ENCODE data around the gene SLC9C2.
"Not testable (repeated sequence)": the region's sequence is repeated elsewhere in the genome, so short reads cannot be mapped to it uniquely, and the experiment has no call there.

The SLC9C2 gene

DNA sequence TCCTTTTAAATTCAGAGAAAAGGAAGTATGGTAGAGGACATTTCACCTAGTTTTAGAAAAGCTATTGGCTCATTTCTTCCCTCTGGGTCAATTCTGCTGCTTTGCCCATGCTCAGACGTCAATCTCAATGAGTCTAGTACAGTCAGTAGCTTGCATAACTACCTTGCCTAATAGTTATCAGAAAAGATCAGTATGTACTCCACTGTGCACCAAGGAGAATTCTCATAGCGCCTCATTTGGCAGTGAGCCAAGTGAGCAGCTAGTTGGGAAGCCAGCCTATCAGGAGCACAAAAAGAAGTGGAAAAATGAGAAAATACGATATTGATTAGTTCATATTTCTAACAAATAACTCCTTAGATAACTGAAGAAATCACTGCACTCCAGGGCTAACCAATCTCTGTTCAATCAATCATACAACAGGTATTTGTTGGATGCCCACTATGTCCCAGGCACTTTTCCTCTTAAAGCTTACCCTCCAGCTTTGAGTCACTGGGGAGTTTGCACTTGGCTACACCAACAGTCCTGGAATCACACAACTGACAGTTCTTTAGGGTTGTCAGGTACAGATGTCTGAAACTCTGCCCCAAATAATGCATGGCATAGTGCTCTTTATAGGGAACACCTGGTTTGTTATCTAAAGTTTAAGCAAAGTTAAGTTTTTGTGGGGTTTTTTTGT, 75.6 kb downstream of the SLC9C2 start:
- no peak for FAIRE-seq

DNA sequence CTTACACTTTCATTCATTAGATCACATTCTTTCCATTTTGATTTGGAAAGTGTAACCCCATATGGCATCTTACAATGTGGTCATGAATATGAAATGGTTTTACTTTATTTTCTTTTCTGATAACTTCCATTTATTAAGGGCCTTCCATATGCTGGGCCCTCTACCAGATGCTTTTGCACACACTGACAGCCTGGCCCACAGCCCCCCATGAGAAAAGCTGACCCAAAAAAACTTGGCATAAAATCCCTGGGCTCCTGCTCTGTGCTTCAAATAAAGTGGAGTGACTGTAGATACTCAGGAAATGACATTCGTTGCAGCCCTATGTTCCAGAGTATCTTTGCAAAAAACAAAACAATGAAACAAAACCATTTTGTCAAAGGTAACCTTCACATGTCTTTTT, 76.9 kb downstream of the SLC9C2 start:
- no peak for FAIRE-seq

DNA sequence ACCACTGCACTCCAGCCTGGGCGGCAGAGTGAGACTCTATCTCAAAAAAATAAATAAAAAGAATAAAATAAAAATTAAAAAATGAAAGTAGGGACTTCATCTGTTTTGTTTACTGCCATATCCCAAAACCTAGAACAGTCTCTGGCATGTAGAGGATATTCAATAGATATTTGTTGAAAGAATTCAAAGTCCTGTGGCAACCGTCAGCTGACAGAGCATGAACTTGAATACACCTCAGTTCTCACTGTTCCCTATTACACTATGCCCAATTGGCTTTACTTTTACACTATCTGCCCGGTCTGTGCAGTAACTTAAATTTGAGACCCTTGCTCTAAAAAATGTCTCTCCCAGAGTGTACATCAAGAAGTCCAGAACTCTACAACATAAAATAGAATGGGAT, 79.5 kb downstream of the SLC9C2 start:
- FAIRE-seq = no peak

- no peak for FAIRE-seq
Measured at GRCh38 chr1:173520799-173521198, 82.1 kb downstream of the SLC9C2 start.

DNA sequence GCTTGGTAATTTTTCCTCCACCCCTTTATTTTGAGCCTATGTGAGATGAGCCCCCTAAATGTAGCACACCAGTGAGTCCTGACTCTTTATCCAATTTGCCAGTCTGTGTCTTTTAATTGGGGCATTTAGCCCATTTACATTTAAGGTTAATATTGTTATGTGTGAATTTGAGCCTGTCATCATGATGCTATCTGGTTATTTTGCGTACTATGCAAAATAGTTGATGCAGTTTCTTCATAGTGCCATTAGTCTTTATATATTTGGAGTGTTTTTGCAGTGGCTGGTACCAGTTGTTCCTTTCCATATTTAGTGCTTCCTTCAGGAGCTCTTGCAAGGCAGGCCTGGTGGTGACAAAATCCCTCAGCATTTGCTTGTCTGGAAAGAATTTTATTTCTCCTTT, 88.4 kb downstream of the SLC9C2 start:
- FAIRE-seq = not testable (repeated sequence)

DNA sequence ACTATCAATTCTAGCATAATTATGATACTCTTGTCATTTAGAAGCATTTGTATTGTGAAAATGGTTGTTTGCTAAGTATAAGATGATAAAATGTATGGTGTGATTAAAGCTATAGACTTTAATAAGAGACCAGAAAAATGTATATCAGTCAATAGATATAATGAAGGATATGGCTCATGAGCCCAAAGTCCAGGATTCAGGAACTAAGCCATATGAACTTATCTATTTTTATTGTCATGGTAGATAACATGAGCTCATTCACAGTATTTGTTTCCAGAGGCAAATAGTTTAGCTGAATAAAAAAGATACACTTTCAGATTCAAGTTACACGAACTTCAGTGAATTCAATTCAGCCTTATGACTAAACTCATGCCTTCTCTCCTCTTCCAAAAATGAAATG, 93.1 kb downstream of the SLC9C2 start:
- no peak for FAIRE-seq

DNA sequence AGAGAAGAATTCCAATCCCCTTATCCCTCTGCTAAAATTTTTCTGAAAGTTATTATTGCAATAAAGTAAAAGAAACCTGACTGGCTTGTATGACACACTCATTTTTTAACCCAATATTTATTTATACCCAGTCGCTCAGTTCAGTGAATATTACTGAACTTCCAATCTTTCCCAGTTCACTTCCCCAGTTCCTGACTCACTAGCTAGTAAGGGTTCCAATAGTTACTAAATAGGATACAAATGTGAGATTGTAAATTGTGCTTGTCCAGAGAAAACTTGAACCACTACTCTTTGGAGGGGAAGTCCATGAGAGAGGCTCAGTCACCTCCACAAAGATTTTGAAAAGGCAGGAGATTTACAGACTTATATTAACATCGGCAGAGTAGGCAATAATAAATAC, 94.3 kb downstream of the SLC9C2 start:
- no peak for FAIRE-seq

- FAIRE-seq = no peak
Measured at GRCh38 chr1:173507847-173508209, 95.0 kb downstream of the SLC9C2 start.

- no peak for FAIRE-seq
Measured at GRCh38 chr1:173507205-173507846, 95.5 kb downstream of the SLC9C2 start.

- no peak for FAIRE-seq
Measured at GRCh38 chr1:173506437-173506836, 96.4 kb downstream of the SLC9C2 start.

DNA sequence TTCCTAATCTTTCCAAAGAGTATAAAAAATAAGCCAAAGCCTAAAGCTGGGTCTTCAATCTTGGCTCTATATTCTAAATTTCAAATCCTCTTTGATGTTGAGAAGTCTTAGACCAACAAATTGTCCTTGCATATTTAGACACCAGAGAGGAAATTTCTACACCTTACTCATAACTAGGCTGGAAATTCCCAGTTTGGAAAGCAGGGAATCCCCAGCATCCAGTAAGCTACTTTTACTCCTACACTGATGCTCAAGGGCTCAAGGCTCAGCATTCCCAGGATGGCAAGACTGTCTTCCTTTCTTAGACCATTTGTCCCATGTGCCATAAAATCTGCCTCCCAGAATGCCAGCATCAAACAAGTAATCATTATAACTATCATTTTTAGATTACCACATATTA, 97.5 kb downstream of the SLC9C2 start:
- FAIRE-seq = no peak

DNA sequence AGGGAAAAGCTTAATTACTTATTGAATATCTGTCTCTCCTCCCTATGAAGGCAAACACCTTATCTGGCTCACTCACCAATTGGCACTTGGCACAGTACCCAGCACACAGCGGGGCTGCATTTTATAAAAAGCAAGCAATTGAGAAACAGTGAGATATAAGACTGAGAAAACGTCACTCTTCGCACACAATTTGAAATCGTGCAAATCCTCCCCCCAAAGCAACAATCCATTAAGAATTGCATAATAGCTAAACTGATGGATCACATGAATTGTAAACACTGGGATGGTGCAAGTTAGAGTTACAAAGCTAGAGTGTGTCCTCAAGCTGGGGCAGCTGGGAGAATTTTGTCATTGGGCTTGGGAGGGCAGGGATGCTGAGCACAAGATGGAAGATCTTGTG, 98.6 kb downstream of the SLC9C2 start:
- no peak for FAIRE-seq

DNA sequence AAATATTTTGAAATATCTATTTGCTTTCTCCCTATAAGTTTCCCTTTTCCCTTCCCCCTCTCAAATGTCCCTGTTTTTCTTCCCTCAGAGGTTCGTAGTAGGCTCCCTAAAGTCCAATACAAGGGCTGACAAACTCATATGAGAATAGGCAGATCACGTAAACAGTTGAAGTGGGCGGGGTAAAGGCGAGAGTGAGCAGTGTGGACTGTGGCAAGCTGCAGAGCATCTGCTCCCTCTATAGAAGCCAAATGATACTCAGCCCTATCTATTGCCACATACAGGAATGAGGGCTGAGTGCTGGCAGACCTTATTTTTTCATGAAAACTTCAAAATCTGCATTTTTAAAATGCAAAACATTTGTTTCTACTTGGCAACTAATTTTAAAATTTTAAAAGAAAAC, 99.5 kb downstream of the SLC9C2 start:
- no peak for FAIRE-seq

- no peak for FAIRE-seq
Measured at GRCh38 chr1:173502104-173502503, 100.8 kb downstream of the SLC9C2 start.

DNA sequence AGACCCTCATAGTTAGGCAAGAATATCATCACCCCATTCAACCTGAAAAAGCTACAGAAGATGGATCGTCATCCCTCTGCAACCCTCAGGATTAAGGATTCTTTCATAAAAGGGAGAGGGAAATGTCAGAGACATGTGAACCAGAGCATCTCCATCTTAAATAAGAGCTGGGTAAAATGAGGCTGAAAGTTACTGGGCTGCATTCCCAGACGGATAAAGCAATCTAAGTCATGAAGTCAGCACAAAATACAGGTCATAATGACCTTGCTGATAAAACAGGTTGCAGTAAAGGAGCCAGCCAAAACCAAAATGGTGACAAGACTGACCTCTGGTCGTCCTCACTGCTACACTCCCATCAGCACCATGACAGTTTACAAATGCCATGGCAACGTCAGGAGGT, 103.1 kb downstream of the SLC9C2 start:
- no peak for FAIRE-seq

DNA sequence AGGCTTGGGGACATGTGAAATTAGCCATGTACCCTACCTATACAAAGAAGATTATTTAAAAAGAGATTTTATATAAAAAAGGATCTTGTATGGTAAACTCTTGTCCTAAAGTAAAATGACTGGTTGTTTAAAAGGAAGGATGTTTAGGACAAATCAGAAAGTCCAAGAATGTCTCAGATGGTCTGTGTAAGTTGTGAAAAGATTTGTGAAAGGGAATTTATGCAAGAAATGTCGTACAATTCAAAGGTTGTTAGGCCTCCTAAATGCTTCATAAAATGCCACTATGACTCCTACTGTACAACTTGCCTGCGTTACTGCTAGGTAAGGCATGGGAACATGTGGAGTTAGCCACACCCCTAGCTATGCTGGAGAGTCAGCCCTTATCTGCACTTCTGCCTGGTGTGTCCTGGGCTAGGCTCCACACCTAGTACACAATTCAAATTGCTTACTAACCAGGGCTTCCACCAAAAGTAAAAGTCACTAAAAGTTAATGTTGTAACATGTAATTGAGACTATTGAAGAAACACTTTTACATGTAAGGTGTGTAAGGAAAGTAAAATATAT, 106.0 kb downstream of the SLC9C2 start:
- FAIRE-seq = no peak

DNA sequence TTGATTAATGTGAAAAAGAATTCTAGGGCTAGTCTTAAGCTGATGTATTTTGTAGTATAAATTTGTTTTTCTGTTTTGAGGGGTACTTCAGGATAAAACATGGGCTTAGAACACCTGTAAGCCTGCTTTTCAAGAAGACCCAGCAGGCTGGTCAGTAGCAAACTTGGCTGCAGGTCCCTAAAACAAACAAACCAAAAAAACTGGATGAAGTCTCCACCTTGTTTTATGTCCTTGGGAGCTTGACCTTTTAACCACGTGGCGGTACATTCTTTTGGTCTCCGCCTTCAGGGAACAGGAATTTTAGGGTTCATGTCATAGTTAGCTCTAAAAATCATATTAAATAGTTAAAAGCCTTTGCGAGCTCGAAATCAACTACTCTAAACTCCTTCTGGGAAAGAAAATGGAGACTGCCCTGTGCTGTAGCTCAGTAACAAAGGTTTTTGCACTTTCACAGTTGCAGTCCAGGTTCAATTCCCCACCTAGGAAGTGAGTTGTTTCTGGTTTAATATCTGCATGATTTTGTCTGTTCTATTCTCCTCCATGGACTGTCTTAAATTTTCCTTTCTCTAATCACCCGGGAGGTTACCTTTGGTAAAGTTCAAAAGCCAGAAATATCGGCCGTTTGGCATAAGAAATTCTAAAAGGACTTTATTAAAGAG, 107.1 kb downstream of the SLC9C2 start:
- no peak for FAIRE-seq

DNA sequence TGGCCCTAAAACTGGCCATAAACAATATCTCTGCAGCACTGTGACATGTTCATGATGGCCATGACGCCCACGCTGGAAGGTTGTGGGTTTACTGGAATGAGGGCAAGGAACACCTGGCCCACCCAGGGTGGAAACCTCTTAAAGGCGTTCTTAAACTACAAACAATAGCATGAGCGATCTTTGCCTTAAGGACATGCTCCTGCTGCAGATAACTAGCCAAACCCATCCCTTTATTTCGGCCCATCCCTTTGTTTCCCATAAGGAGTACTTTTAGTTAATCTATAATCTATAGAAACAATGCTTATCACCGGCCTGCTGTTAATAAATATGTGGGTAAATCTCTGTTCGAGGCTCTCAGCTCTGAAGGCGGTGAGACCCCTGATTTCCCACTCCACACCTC, 109.7 kb downstream of the SLC9C2 start:
- FAIRE-seq = not testable (repeated sequence)

- FAIRE-seq = no peak
Measured at GRCh38 chr1:173491508-173491907, 111.4 kb downstream of the SLC9C2 start.

GRCh38 chr1:173489929-173490328, 112.9 kb downstream of the SLC9C2 start:
- no peak for FAIRE-seq

GRCh38 chr1:173489149-173489600, 113.7 kb downstream of the SLC9C2 start:
- FAIRE-seq = no peak

DNA sequence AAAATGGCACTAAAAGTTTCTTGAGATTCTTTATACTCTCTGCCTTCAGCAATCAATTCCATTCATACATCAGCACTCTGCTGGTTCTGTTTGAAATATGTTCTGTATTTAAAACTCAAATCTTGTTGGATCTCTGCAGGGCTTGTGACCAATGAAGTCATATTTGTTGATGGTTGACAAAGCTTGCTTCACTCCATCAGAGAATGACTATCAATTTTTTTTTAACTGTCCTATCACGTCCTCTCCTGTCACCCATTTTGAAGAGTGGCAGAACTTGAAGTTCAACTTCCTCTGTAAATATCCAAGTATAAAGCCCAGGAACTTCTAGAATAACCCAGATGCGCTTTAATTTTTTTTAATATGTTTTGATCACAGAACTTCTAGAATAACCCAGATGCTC, 114.9 kb downstream of the SLC9C2 start:
- FAIRE-seq = no peak

DNA sequence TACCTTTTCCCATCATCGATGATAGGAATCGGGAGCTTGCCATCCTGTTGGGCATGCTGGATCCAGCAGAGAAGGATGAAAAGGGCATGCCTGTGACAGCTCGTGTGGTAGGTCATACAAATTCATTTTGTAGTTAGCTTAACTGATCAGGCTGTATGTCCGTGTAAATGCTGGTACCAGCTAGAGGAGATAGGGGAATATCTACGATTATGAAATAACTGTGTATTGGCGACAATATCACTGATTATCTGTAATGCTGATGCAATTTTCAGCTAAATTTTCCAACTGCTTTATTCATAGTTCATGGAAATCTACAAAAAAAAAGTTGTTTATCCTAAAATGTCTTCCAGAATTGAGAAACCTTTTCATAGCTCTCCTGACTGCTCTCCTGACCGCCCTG, 117.5 kb downstream of the SLC9C2 start:
- no peak for FAIRE-seq

DNA sequence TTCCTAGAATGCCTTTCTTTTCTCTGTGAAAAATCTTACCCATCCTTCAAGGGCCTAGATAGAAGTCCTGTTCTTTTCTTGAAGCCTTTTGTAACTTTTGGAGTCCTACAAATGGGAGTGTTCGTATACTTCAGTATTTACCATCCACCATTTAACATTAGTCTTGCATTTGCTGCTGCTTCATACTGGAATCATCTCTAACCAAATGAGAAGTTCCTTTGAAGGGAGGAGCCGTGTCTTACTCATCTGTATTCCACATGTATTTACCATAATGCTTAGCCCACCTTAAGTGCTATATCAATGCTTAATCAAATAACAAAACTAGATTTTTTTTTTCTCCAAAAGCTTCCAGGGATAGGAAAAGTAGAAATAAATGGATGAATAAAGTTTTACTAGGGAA, 118.6 kb downstream of the SLC9C2 start:
- no peak for FAIRE-seq

Data from A204.1 (cell line).